ENCODE measurements around the gene SEMA4A. TPM values are rescaled to one million over a fixed set of nuclear protein-coding genes. Genes with fewer than 3 reads are reported as not detected.

SEMA4A gene
- total and polyA plus RNA-seq, 3 donors from 2014 or later: 4.8 to 8.0 (median 7.7) TPM

DNA sequence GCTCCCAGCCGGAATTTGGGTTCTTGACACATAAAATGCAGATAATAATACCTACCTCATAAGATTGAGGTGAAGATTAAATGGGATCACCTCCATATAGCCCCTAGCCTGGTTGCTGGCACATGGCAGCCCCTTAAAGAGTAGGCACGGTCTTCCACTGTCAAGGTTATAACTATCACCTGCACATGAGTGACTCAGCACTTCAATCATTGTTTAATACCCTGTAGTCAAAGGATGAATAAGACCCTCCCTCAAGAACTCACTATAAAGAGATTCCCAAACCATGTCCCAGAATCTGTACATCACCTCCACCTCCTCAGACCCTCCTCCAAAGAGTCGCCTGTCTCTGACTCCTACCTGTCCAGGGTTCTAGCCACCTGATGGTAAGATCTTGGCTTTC, 45.3 kb upstream of the SEMA4A start:
- no peaks in the 10 kb centered on the region for H3K9me3 ChIP-seq
- no peak for DNase-seq
- TF ChIP-seq, protein P1, sequence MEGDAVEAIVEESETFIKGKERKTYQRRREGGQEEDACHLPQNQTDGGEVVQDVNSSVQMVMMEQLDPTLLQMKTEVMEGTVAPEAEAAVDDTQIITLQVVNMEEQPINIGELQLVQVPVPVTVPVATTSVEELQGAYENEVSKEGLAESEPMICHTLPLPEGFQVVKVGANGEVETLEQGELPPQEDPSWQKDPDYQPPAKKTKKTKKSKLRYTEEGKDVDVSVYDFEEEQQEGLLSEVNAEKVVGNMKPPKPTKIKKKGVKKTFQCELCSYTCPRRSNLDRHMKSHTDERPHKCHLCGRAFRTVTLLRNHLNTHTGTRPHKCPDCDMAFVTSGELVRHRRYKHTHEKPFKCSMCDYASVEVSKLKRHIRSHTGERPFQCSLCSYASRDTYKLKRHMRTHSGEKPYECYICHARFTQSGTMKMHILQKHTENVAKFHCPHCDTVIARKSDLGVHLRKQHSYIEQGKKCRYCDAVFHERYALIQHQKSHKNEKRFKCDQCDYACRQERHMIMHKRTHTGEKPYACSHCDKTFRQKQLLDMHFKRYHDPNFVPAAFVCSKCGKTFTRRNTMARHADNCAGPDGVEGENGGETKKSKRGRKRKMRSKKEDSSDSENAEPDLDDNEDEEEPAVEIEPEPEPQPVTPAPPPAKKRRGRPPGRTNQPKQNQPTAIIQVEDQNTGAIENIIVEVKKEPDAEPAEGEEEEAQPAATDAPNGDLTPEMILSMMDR (IDR thresholded peaks at IDR 0.05): no peak
- TF ChIP-seq POLR2A (IDR thresholded peaks at IDR 0.05): no peak
- H3K4me1 ChIP-seq: peaks cover 48% of the 10 kb centered on the region
- no peak overlapping the region for H3K27ac ChIP-seq
- intact Hi-C loops (cut with DNase I; ENCODE audit: low total_unique reads): no loop called here
- WGBS, 2 donors: 83 to 96% methylated on average over 3 of the region's 3 CpGs
- H3K27me3 ChIP-seq: no peaks in the 10 kb centered on the region
- no peak overlapping the region for H3K4me3 ChIP-seq
- no peaks in the 10 kb centered on the region for H3K36me3 ChIP-seq (ENCODE audit: low read depth, missing control alignments)

DNA sequence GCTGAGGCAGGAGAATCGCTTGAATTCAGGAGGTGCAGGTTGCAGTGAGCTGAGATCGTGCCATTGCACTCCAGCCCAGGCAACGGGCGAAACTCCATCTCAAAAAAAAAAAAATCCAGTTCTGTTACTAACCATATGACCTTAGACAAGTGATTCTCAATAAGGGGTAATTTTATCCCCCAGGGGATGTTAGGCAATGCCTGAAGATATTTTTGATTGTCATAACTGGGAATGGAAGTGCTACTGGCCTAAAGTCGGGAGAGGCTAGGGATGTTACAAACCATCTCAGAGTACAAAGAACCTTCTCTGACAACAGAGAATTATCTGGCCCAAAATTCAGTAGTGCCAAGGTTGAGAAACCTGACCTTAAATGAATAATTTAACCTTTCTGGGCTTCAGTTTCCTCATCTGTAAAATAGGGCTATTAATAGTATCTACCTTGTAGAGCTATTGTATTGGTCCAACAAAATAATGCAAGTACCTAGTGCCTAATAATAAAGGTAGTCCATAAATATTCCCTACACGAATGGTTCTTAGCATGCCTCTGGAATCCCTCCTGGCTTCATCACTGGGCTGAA, 44.6 kb upstream of the SEMA4A start:
- Histone ChIP-seq H3K9me3 (no peaks in the 10 kb centered on the region), H3K4me3 (no peak overlapping the region), H3K4me1 (peaks cover 46% of the 10 kb centered on the region), H3K27ac (no peak overlapping the region), H3K36me3 (ENCODE audit: low read depth, missing control alignments) (no peaks in the 10 kb centered on the region), H3K27me3 (no peaks in the 10 kb centered on the region)
- 78 to 84% methylated on average over 6 of the region's 6 CpGs for WGBS, 2 donors
- TF ChIP-seq, protein P1 (IDR thresholded peaks at IDR 0.05): no peak
- TF ChIP-seq POLR2A (IDR thresholded peaks at IDR 0.05): no peak
- intact Hi-C loops (cut with DNase I; ENCODE audit: low total_unique reads): no loop called here
- DNase-seq: no peak

DNA sequence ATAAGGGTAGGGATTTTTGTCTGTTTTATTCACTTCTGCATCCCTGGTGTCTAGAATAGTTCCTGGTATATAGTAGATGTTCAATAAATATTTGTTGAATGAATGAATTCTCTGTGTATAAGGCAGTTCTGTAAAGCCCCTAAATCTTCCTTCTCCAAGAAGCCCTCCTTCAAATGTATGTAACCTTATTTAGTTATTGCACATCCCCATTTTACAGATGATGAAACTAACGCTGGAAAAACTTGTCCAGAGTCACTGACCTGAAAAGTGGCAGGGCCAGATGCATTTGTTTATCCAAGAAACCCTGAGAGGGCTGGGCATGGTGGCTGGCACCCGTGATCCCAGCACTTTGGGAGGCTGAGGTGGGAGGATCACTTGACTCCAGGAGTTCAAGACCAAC, 43.1 kb upstream of the SEMA4A start:
- Histone ChIP-seq H3K36me3 (ENCODE audit: low read depth, missing control alignments) (no peaks in the 10 kb centered on the region), H3K27ac (no peak overlapping the region), H3K4me1 (peaks cover 37% of the 10 kb centered on the region), H3K4me3 (no peak overlapping the region), H3K27me3 (no peaks in the 10 kb centered on the region), H3K9me3 (no peaks in the 10 kb centered on the region)
- intact Hi-C loops (cut with DNase I; ENCODE audit: low total_unique reads): no loop called here
- no peak for DNase-seq
- WGBS, 2 donors: 85 to 87% methylated on average over 2 of the region's 2 CpGs
- TF ChIP-seq, protein P1 (IDR thresholded peaks at IDR 0.05): no peak
- no peak for TF ChIP-seq POLR2A (IDR thresholded peaks at IDR 0.05)

DNA sequence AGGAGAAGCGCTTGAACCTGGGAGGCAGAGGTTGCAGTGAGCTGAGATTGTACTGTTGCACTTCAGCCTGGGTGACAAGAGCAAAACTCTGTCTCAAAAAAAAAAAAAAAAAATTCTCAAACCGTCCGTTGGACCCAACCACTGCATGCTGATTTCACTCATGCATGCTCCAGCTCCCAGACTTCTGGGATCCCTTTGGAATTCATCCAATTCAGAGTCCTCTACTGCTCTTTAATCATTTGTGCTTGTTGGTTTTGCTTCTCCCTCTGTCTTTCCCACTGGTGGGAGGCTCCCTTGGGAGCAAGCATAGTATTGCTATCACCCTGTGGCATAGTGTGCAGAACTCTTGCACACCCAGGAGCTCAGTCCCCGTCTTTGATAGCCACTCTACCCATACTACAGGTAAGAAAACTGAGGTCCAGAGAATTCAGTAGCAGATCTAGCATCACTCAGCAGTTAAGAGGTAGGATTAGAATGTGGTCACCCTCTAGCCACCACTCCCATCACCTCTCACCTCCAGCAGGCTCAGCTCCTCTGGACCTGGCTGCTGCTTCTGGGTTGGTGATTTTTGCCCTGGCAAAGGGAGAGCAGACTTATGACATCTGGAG, 41.9 kb upstream of the SEMA4A start:
- Histone ChIP-seq H3K9me3 (no peaks in the 10 kb centered on the region), H3K36me3 (ENCODE audit: low read depth, missing control alignments) (no peaks in the 10 kb centered on the region), H3K27ac (no peak overlapping the region), H3K4me1 (peaks cover 30% of the 10 kb centered on the region), H3K4me3 (no peak overlapping the region), H3K27me3 (no peaks in the 10 kb centered on the region)
- DNase-seq: no peak
- intact Hi-C loops (cut with DNase I; ENCODE audit: low total_unique reads): no loop called here
- TF ChIP-seq, protein P1 (IDR thresholded peaks at IDR 0.05): no peak
- TF ChIP-seq POLR2A (IDR thresholded peaks at IDR 0.05): no peak
- WGBS, 2 donors: 77 to 88% methylated on average over 4 of the region's 4 CpGs
